ENCODE results near the gene P3H3.

DNA sequence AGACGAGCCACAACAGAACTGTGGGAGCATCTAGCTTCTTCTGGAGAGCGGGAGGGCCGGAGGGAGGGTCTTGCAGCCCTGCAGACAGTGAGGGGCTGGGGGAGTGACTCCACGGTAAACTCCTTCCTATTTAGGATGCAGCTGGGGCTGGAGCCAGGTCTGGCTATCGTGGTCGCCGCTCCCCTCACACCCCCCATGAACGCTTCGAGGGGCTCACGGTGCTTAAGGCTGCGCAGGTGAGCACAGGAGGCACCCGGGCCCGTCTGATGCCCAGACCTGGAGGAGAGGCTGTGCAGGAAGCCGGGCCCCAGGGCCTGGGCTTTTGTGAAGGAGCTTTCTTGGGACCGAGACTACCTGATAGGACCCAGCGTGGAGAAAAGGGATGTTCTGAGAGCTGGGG is 8.6 kb downstream of the P3H3 start:
- TF ChIP-seq POLR2A (IDR thresholded peaks at IDR 0.05; ENCODE audit: low read length) (no peak), GATA1 (IDR thresholded peaks at IDR 0.05; ENCODE audit: low read depth, low read length) (no peak)
